Esophagus muscularis mucosa (tissue), 2 donors: ENCODE results near the gene COL25A1.

Experiments used
- POLR2A ChIP-seq: fragments of 450-650 bp; IDR thresholded peaks from one replicate; pipeline ENCODE4 v1.6.1; 2017; ENCODE audit warnings: antibody characterized with exemption, moderate library complexity, mild to moderate bottlenecking, low read depth
- POLR2AphosphoS5 ChIP-seq, 2 donors: sonication (generic); formaldehyde crosslinking; IDR thresholded peaks; one replicate each; pipeline ENCODE4 v1.6.1; 2017; ENCODE audit warnings: antibody characterized with exemption in 2 of 2

GRCh38 chr4:109177096-109177810, 125.2 kb downstream of the COL25A1 start:
- TF ChIP-seq POLR2A (no peak), POLR2AphosphoS5 (IDR thresholded peaks at IDR 0.05) (no peak)
